OCI-LY7 (cell line): ENCODE data around the gene CDK17.

ENCODE experiments used
- CTCF ChIP-seq: fragments of 200-600 bp; sonication (generic); conservative IDR thresholded peaks from 2 replicates; pipeline ENCODE4 v1.5.1; 2014; ENCODE audit warnings: mild to moderate bottlenecking, antibody characterized with exemption, low read length, moderate library complexity, mixed read lengths
- EZH2phosphoT487 ChIP-seq: fragments of 200-600 bp; sonication (generic); IDR thresholded peaks from 2 replicates; pipeline ENCODE4 v1.6.1; 2018; ENCODE audit warnings: low read depth, borderline replicate concordance, mild to moderate bottlenecking, mixed run types, antibody characterized with exemption, low read length, moderate library complexity, mixed read lengths

- TF ChIP-seq CTCF (no peak), EZH2phosphoT487 (no peak)
Observed at GRCh38 chr12:96295532-96296160, 104.6 kb downstream of the CDK17 start.
